HL-60 (cell line): ENCODE measurements around the gene BRD3.

Source experiments
- POLR2AphosphoS5 ChIP-seq: IDR thresholded peaks from 2 replicates; pipeline ENCODE4 v1.6.1; 2012; ENCODE audit warnings: low read depth
- TF ChIP-seq, protein P1 (sequence below): IDR thresholded peaks from one replicate; pipeline ENCODE4 v1.5.1; 2011; ENCODE audit warnings: low read length, control low read depth, inconsistent platforms; ENCODE audit not compliant: insufficient read depth

DNA sequence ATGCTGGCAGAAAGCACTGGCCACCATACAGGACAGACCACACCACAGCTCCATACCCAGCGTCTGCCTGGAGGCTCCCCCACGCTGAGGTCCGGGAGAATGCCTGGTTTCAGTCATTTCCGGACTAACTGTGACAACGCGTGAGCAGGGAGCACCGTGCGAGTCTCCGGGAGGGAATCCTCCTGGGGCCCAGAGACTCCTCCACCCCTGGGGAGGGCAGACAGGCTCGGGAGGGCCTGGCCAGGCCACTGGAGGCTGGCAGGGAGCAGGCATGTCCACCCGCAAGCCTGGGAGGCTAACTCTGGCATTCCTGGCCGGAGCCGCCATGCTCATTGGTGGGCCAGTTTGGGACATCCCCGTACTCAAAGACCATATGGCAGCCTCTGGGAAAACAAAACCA, 36.0 kb downstream of the BRD3 start:
- TF ChIP-seq, protein P1, sequence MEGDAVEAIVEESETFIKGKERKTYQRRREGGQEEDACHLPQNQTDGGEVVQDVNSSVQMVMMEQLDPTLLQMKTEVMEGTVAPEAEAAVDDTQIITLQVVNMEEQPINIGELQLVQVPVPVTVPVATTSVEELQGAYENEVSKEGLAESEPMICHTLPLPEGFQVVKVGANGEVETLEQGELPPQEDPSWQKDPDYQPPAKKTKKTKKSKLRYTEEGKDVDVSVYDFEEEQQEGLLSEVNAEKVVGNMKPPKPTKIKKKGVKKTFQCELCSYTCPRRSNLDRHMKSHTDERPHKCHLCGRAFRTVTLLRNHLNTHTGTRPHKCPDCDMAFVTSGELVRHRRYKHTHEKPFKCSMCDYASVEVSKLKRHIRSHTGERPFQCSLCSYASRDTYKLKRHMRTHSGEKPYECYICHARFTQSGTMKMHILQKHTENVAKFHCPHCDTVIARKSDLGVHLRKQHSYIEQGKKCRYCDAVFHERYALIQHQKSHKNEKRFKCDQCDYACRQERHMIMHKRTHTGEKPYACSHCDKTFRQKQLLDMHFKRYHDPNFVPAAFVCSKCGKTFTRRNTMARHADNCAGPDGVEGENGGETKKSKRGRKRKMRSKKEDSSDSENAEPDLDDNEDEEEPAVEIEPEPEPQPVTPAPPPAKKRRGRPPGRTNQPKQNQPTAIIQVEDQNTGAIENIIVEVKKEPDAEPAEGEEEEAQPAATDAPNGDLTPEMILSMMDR: no peak
- TF ChIP-seq POLR2AphosphoS5: no peak
